Osteoblast (primary cell): Measurements from ENCODE around the gene NCOA6. TPM values are rescaled to one million over a fixed set of nuclear protein-coding genes. Genes with fewer than 3 reads are reported as not detected.
"Not testable (repeated sequence)": the region's sequence is repeated elsewhere in the genome, so short reads cannot be mapped to it uniquely, and the experiment has no call there.

ENCODE experiments used
- DNase-seq: peaks from one replicate; pipeline ENCODE4 v3.0.0; 2011; ENCODE audit warnings: low spot score, mixed read lengths; ENCODE audit not compliant: insufficient read length; ENCODE audit errors: missing footprints
- H2AFZ ChIP-seq: 2 replicates; pipeline ENCODE4 v1.6.0; 2011; ENCODE audit warnings: mild to moderate bottlenecking, low read length
- H3K27ac ChIP-seq: 2 replicates; pipeline ENCODE4 v1.5.1; 2011; ENCODE audit warnings: mild to moderate bottlenecking, low read depth, low read length, moderate library complexity
- H3K27me3 ChIP-seq: 2 replicates; pipeline ENCODE4 v1.6.0; 2012; ENCODE audit warnings: mild to moderate bottlenecking, control low read depth, inconsistent platforms, low read length, moderate library complexity; ENCODE audit not compliant: insufficient read depth
- H3K36me3 ChIP-seq: 2 replicates; pipeline ENCODE4 v1.5.1; 2011; ENCODE audit warnings: mild to moderate bottlenecking, low read length, control low read depth, moderate library complexity; ENCODE audit not compliant: insufficient read depth
- H3K4me1 ChIP-seq: 2 replicates; pipeline ENCODE4 v1.5.1; 2011; ENCODE audit warnings: mild to moderate bottlenecking, low read length, control low read depth, moderate library complexity; ENCODE audit not compliant: insufficient read depth
- H3K4me2 ChIP-seq: 2 replicates; pipeline ENCODE4 v1.6.0; 2011; ENCODE audit warnings: mild to moderate bottlenecking, low read length; ENCODE audit not compliant: insufficient read depth
- H3K4me3 ChIP-seq: fragments of 200-600 bp; sonication (generic); 3 replicates; pipeline ENCODE4 v1.5.1; 2012; ENCODE audit warnings: mild to moderate bottlenecking, low read length, inconsistent platforms; ENCODE audit not compliant: insufficient read depth
- H3K79me2 ChIP-seq: 2 replicates; pipeline ENCODE4 v1.6.0; 2012; ENCODE audit warnings: mild to moderate bottlenecking, low read length, control low read depth, inconsistent platforms; ENCODE audit not compliant: insufficient read depth
- H3K9me3 ChIP-seq: 2 replicates; pipeline ENCODE4 v1.5.1; 2011; ENCODE audit warnings: low read depth, low read length, control low read depth
- H4K20me1 ChIP-seq: 2 replicates; pipeline ENCODE4 v1.6.0; 2012; ENCODE audit warnings: mild to moderate bottlenecking, low read length, control low read depth; ENCODE audit not compliant: insufficient read depth
- total RNA-seq: library from RNA; depleted of rRNA; stranded (reverse); fragments of >200 nt; gene quantifications from 2 replicates; pipeline ENCODE4 v1.2.3, GENCODE V29; 2012
- TF ChIP-seq, protein P1 (sequence below): IDR thresholded peaks from 2 replicates; pipeline ENCODE4 v1.5.1; 2011; ENCODE audit warnings: mild to moderate bottlenecking, low read depth, low read length, moderate library complexity; ENCODE audit errors: extremely low read depth

The NCOA6 gene
- total RNA-seq, 1 donor, result 8.7 TPM

DNA sequence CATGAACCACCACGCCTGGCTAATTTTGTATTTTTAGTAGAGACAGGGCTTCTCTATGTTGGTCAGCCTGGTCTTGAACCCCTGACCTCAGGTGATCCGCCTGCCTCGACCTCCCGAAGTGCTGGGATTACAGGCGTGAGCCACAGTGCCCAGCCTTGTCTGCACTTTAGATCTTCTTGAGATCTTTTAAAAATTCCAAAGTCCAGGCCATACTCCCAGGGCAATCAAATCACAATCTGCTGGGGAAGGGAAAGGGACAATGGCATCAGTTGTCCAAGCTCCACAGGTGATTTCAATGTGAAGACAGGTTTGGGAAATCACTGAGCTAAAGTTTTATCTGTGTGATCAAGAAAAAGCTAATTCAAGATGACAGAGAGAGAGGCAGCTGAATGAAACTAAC, 16.9 kb downstream of the NCOA6 start:
- Histone ChIP-seq H3K27ac (no peak overlapping the region), H2AFZ (no peak overlapping the region), H3K4me3 (no peak overlapping the region), H3K36me3 (no peaks in the 10 kb centered on the region), H3K4me1 (no peaks in the 10 kb centered on the region), H4K20me1 (peaks cover 47% of the 10 kb centered on the region), H3K27me3 (no peaks in the 10 kb centered on the region), H3K9me3 (no peaks in the 10 kb centered on the region), H3K4me2 (no peak overlapping the region), H3K79me2 (peaks cover 82% of the 10 kb centered on the region)
- TF ChIP-seq, protein P1, sequence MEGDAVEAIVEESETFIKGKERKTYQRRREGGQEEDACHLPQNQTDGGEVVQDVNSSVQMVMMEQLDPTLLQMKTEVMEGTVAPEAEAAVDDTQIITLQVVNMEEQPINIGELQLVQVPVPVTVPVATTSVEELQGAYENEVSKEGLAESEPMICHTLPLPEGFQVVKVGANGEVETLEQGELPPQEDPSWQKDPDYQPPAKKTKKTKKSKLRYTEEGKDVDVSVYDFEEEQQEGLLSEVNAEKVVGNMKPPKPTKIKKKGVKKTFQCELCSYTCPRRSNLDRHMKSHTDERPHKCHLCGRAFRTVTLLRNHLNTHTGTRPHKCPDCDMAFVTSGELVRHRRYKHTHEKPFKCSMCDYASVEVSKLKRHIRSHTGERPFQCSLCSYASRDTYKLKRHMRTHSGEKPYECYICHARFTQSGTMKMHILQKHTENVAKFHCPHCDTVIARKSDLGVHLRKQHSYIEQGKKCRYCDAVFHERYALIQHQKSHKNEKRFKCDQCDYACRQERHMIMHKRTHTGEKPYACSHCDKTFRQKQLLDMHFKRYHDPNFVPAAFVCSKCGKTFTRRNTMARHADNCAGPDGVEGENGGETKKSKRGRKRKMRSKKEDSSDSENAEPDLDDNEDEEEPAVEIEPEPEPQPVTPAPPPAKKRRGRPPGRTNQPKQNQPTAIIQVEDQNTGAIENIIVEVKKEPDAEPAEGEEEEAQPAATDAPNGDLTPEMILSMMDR, result no peak
- no peak for DNase-seq

- H3K4me3 ChIP-seq, H3K4me2 ChIP-seq, H3K27ac ChIP-seq, DNase-seq, H3K9me3 ChIP-seq, H3K4me1 ChIP-seq, H2AFZ ChIP-seq, H3K27me3 ChIP-seq, H3K36me3 ChIP-seq: not testable (repeated sequence)
- H3K79me2 ChIP-seq, result peaks cover 80% of the 10 kb centered on the region
- peaks cover 49% of the 10 kb centered on the region for H4K20me1 ChIP-seq
Measured at GRCh38 chr20:34807944-34808465, 17.4 kb downstream of the NCOA6 start.

DNA sequence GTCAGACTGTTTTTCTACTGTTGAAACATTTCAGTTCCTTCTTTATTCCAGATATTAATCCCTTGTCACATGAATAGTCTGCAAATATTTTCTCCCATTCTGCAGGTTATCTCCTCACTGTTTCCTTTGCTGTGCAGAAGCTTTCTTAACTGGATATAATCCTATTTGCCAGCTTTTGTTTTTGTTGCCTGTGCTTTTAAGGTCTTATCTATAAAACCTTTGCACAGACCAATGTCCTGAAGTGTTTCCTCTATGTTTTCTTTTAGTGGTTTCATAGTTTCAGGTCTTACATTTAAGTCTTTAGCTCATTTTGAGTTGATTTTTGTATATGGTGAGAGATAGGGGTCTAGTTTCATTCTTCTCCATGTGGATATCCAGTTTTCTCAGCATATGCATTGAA, 19.2 kb downstream of the NCOA6 start:
- Histone ChIP-seq H3K79me2 (peaks cover 78% of the 10 kb centered on the region), H2AFZ (no peak overlapping the region), H3K9me3 (no peaks in the 10 kb centered on the region), H3K4me1 (no peaks in the 10 kb centered on the region), H3K36me3 (no peaks in the 10 kb centered on the region), H4K20me1 (peaks cover 51% of the 10 kb centered on the region), H3K27me3 (no peaks in the 10 kb centered on the region), H3K27ac (no peak overlapping the region), H3K4me2 (no peak overlapping the region), H3K4me3 (no peak overlapping the region)
- TF ChIP-seq, protein P1, result no peak
- no peak for DNase-seq

GRCh38 chr20:34798871-34799270, 26.6 kb downstream of the NCOA6 start:
- TF ChIP-seq, protein P1, result no peak
- no peaks in the 10 kb centered on the region for H3K4me1 ChIP-seq
- no peak for DNase-seq

More at GRCh38 chr20:34798871-34799270, 26.6 kb downstream of the NCOA6 start:
- H3K4me3 ChIP-seq, result no peak overlapping the region
- no peak overlapping the region for H3K27ac ChIP-seq
- H3K4me2 ChIP-seq, result no peak overlapping the region
- H4K20me1 ChIP-seq, result peaks cover 42% of the 10 kb centered on the region
- H3K9me3 ChIP-seq, result no peaks in the 10 kb centered on the region
- H3K36me3 ChIP-seq, result no peaks in the 10 kb centered on the region
- peaks cover 96% of the 10 kb centered on the region for H3K79me2 ChIP-seq
- no peaks in the 10 kb centered on the region for H3K27me3 ChIP-seq
- H2AFZ ChIP-seq, result no peak overlapping the region
